Kasumi-1 (cell line): ENCODE results near the gene RARG.
"Not testable (repeated sequence)": the region's sequence is repeated elsewhere in the genome, so short reads cannot be mapped to it uniquely, and the experiment has no call there.

Source experiments
- DNase-seq, 2 experiments: peaks; one replicate each; lab custom pipeline; 2025; lab: John Stamatoyannopoulos, UW

The RARG gene

DNA sequence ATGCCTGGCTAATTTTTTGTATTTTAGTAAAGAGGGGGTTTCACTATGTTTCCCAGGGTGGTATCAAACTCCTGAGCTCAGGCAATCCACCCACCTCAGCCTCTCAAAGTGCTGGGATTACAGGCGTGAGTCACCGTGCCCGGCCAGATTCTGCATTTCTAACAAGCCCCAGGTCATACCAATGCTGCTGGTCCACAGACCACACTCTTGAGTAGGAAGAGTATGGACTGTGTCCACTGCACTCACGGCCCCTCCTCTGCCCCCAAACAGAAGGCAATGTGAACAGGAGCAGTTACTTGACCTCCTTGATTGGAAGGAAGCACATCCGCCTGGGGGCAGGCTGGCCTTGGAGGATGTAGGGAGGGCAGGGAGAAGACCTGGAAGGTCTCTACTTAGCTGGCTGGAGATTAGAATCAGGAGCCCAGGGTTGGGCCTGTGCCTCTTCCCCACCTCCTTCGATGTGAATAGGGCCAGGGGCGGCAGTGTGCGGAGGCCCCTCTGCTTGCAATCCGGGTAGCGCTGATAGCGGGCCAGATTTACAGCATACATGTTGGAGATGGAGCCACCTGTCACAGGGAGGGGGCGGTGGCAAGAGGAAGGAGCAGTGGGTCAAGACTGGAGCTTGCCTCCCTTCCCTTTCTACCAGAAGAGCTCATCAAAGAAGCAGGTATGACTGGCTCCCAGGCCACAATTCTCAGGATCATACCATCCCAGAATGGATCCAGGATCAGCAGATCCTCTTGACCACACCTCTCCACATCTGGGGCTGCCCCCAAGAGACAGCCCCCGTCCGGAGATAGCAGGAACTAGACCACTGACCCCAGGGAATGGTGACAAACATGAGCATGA lies 60.9 kb downstream of the RARG start:
- DNase-seq = no peak

DNA sequence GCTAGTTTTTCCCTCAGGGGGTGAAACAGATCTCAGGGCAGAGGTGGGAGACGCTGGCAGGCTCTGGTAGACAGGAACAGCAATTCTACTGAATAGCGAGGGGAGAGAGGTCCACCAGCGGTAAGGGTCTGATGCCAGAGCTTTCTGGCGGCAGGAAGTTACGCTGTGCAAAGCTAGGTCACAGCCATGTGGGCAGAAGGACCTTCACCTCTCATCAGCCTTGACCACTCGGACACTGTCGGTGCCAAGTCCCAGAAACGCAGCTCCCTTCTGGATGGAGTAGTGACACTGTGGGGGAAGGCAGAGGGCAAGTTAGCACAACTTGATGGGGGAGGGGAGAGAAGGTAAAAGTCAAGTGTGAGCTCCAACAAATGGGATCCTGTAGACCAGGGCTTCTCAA lies 61.8 kb downstream of the RARG start:
- no peak for DNase-seq

DNA sequence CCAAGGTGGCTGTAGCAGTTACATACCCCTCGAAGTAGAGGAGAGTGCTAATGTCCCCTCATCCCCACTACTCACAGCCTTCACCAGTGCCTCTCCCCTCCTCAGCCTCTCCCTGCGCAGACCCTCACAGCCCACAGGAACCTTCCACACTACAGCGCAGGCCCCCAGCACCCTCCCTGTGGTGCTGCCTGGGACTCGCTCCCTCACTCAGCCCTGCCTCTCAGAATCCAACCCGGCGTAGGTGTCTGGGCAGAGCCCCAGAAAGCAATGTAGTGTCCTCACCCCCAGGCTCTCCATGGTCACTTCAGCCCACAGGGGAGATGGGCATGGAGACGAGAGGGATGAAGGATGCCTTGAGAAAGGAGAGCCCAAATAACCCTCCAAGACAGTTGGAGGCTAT lies 62.4 kb downstream of the RARG start:
- no peak for DNase-seq

DNA sequence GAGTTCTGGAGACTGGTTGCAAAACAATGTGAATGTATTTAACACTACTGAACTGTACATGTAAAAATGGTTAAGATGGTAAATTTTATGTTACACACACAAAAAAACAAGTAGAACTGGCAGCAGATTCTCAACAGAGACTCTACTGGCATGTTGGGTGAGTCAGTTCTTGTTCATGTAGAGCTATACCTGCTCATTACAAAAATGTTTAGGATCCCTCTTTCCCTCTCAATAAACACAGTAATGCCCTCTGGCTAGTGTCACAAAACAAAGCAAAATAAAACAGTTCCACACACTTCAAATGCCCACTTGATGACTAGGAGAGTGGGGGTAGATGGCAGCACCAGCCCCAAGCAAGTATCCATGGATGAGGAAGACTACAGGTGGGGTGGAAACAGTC lies 65.2 kb downstream of the RARG start:
- DNase-seq = no peak

DNA sequence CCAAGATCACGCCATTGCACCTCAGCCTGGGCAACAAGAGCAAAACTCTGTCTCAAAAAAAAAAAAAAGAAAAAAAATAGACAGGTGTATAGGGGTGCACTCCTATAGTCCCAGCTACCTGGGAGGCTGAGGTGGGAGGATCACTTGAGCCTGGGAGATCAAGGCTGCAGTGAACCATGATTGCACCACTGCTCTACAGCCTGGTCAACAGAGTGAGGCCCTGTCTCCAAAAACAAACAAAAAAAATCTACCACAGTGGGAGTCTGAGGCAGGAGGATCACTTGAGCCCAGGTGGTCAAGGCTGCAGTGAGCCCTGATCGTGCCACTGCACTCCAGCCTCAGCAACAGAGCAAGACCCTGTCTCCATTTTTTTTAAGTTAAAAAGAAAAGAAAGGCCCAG lies 69.0 kb downstream of the RARG start:
- DNase-seq = not testable (repeated sequence)

DNA sequence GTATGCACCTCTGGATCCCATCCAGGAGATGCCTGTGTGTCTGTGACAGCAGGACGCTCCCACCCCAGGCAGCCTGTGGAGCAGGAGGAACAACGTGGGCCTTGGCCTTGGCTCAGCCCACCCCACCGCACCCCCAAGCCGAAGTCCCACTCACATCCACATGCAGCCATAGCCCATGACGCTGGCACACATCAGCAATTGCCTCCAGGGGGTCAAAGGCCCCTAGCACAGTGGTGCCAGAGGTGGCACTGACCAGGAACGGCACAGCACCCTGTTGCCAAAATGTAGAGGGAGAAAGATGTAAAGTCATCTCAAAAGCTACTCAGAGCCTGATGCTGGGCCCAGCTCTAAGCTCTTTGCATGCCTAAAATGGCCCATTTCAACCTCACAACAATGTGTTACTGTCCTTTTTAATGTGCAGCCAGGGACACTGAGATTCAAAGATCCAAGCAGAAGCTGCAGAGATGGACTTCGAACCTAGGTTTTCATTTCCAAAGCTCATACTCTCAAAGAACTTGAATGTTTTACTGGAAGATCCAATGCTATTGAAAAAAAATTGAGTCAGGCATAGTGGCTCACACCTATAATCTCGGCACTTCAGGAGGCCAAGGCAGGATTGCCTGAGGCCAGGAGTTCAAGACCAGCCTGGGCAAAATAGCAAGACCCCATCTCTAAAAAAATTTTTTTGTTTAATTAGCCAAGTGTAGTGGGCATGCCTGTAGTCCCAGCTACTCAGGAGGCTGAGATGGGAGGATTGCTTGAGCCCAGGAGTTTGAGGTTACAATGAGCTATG lies 70.7 kb downstream of the RARG start:
- DNase-seq = no peak

DNA sequence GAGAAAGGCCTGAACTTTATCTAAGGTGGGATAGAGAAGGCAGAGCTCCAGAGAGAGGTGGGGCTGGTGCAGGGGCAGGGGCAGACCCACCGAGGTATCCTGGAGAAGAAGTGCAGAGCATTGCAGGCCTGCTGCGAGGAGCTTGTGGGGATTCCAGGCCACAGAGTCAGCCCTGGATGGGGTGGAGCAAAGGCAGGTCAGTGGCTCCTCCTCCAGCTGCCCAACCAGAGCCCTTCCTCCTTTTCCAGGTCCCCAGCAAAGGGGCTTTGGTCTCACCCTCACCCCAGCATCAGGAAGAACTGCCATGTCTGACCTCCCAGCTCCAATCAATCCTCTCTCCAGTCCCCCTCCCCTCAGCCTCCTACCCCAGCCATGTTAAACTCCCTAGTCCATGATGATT lies 71.3 kb downstream of the RARG start:
- DNase-seq = no peak
